IMR-90 (cell line): ENCODE results near the gene STAT3. TPM values are rescaled to one million over a fixed set of nuclear protein-coding genes. Genes with fewer than 3 reads are reported as not detected.

Source experiments
- ATAC-seq: fragments of 200-7000 bp; cut with Tn5 transposase; 2 replicates; pipeline ENCODE4 v1.9.1; 2020; ENCODE audit warnings: low read depth, mild to moderate bottlenecking, moderate library complexity
- BruUV-seq: library from RNA; stranded (reverse); fragments of 400-500 nt; replicated peaks from 2 replicates; lab custom pipeline; 2021; lab: Mats Ljungman, UMichigan
- CTCF ChIA-PET: fragments of 300-600 bp; formaldehyde crosslinking; extraction: SDS; loops from one replicate; lab custom pipeline; 2021; ENCODE audit warnings: antibody characterized with exemption; lab: Yijun Ruan, JAX
- POLR2A ChIA-PET: fragments of 300-600 bp; sonication (Branson Sonifier 250); formaldehyde crosslinking; loops from one replicate; lab custom pipeline; 2022; ENCODE audit warnings: antibody characterized with exemption; ENCODE audit not compliant: unreplicated experiment; lab: Charles Lee
- DNase-seq: peaks from one replicate; pipeline ENCODE4 v3.0.0; 2013
- H2AFZ ChIP-seq: replicated peaks from 2 replicates; pipeline ENCODE3; 2013; ENCODE audit warnings: low read length, mild to moderate bottlenecking; ENCODE audit not compliant: poor library complexity
- H2AK5ac ChIP-seq: 2 replicates; pipeline ENCODE4 v1.6.1; 2013; ENCODE audit warnings: low read depth, low read length, inconsistent platforms
- H2AK9ac ChIP-seq: replicated peaks from 2 replicates; pipeline ENCODE3; 2013; ENCODE audit warnings: mild to moderate bottlenecking, low read depth, low read length, moderate library complexity; ENCODE audit not compliant: poor library complexity
- H2BK120ac ChIP-seq: 2 replicates; pipeline ENCODE4 v1.6.1; 2013; ENCODE audit warnings: low read depth, low read length, inconsistent platforms
- H2BK15ac ChIP-seq: 3 replicates; pipeline ENCODE4 v1.6.1; 2013; ENCODE audit warnings: low read depth, low read length, inconsistent platforms
- H2BK20ac ChIP-seq: 2 replicates; pipeline ENCODE4 v1.6.1; 2013; ENCODE audit warnings: low read depth, mild to moderate bottlenecking, inconsistent platforms, low read length, moderate library complexity
- H2BK5ac ChIP-seq: 2 replicates; pipeline ENCODE4 v1.6.1; 2013; ENCODE audit warnings: mild to moderate bottlenecking, low read depth, low read length, inconsistent platforms; ENCODE audit not compliant: poor library complexity, severe bottlenecking
- H3K14ac ChIP-seq: replicated peaks from 2 replicates; pipeline ENCODE4 v1.6.1; 2013; ENCODE audit warnings: low read depth, low read length, inconsistent platforms
- H3K18ac ChIP-seq: 2 replicates; pipeline ENCODE4 v1.6.1; 2013; ENCODE audit warnings: low read depth, low read length, control low read depth
- H3K23ac ChIP-seq: 2 replicates; pipeline ENCODE4 v1.6.1; 2013; ENCODE audit warnings: low read depth, low read length, inconsistent platforms
- H3K27ac ChIP-seq: 2 replicates; pipeline ENCODE4 v1.5.1; 2013; ENCODE audit warnings: mild to moderate bottlenecking, control low read depth, low read length; ENCODE audit not compliant: insufficient read depth
- H3K27me3 ChIP-seq: 2 replicates; pipeline ENCODE4 v1.6.1; 2013; ENCODE audit warnings: low read length; ENCODE audit not compliant: control insufficient read depth, insufficient read depth
- H3K36me3 ChIP-seq: 2 replicates; pipeline ENCODE4 v1.6.1; 2013; ENCODE audit warnings: low read length, mixed read lengths; ENCODE audit not compliant: control insufficient read depth, insufficient read depth
- H3K4ac ChIP-seq: 2 replicates; pipeline ENCODE4 v1.6.1; 2013; ENCODE audit warnings: low read depth, low read length, inconsistent platforms
- H3K4me1 ChIP-seq: 2 replicates; pipeline ENCODE4 v1.6.1; 2013; ENCODE audit warnings: low read length, mixed read lengths; ENCODE audit not compliant: control insufficient read depth, insufficient read depth
- H3K4me2 ChIP-seq: 2 replicates; pipeline ENCODE4 v1.6.1; 2013; ENCODE audit warnings: low read depth, mild to moderate bottlenecking, control low read depth, low read length, moderate library complexity
- H3K4me3 ChIP-seq: 2 replicates; pipeline ENCODE4 v1.5.1; 2013; ENCODE audit warnings: low read depth, mild to moderate bottlenecking, control low read depth, low read length, moderate library complexity; ENCODE audit not compliant: insufficient read depth
- H3K56ac ChIP-seq: 2 replicates; pipeline ENCODE4 v1.6.1; 2013; ENCODE audit warnings: low read length, inconsistent platforms; ENCODE audit not compliant: insufficient read depth; ENCODE audit errors: extremely low read depth
- H3K79me1 ChIP-seq, 2 experiments: 2 replicates each; pipeline ENCODE4 v1.6.1; 2013; ENCODE audit warnings: low read length in 2 of 2, inconsistent platforms in 1 of 2, low read depth in 1 of 2
- H3K9ac ChIP-seq: 2 replicates; pipeline ENCODE4 v1.6.1; 2013; ENCODE audit warnings: low read depth, low read length, control low read depth
- H3K9me1 ChIP-seq: 2 replicates; pipeline ENCODE4 v1.6.1; 2013; ENCODE audit warnings: low read length, inconsistent platforms; ENCODE audit not compliant: insufficient read depth
- H3K9me3 ChIP-seq: 2 replicates; pipeline ENCODE4 v1.6.1; 2013; ENCODE audit warnings: low read length; ENCODE audit not compliant: control insufficient read depth, insufficient read depth
- H4K20me1 ChIP-seq: 2 replicates; pipeline ENCODE4 v1.6.1; 2013; ENCODE audit warnings: low read length, inconsistent platforms; ENCODE audit not compliant: insufficient read depth
- H4K5ac ChIP-seq: 2 replicates; pipeline ENCODE4 v1.6.1; 2013; ENCODE audit warnings: mild to moderate bottlenecking, low read depth, low read length, control low read depth
- H4K8ac ChIP-seq, 2 experiments: 2 replicates each; pipeline ENCODE4 v1.6.1; 2013; ENCODE audit warnings: low read depth in 2 of 2, low read length in 2 of 2, control low read depth in 1 of 2, inconsistent platforms in 1 of 2
- H4K91ac ChIP-seq: 2 replicates; pipeline ENCODE4 v1.6.1; 2013; ENCODE audit warnings: low read depth, low read length, inconsistent platforms; ENCODE audit not compliant: insufficient read depth
- BHLHE40 ChIP-seq: fragments of 150-350 bp; IDR thresholded peaks from 2 replicates; pipeline ENCODE4 v1.6.1; 2016; ENCODE audit warnings: mild to moderate bottlenecking, low read depth, low read length
- CEBPB ChIP-seq: IDR thresholded peaks from 2 replicates; pipeline ENCODE4 v1.6.1; 2012; ENCODE audit warnings: low read depth, low read length, improper control_type of control experiment
- CHD1 ChIP-seq: IDR thresholded peaks from 2 replicates; pipeline ENCODE4 v1.6.1; 2012; ENCODE audit warnings: low read depth, low read length, improper control_type of control experiment
- FOS ChIP-seq: fragments of 150-350 bp; IDR thresholded peaks from 2 replicates; pipeline ENCODE4 v1.6.1; 2016; ENCODE audit warnings: low read depth, low read length
- MAFK ChIP-seq: IDR thresholded peaks from 2 replicates; pipeline ENCODE4 v1.6.1; 2012; ENCODE audit warnings: low read depth, low read length, improper control_type of control experiment
- MAZ ChIP-seq: IDR thresholded peaks from 2 replicates; pipeline ENCODE4 v1.6.1; 2012; ENCODE audit warnings: low read depth, mild to moderate bottlenecking, low read length, improper control_type of control experiment, moderate library complexity, borderline replicate concordance
- MXI1 ChIP-seq: IDR thresholded peaks from 2 replicates; pipeline ENCODE4 v1.6.1; 2012; ENCODE audit warnings: low read depth, mild to moderate bottlenecking, low read length, moderate library complexity, borderline replicate concordance
- NFE2L2 ChIP-seq: fragments of 150-350 bp; IDR thresholded peaks from 2 replicates; pipeline ENCODE4 v1.6.1; 2016; ENCODE audit warnings: low read depth, mild to moderate bottlenecking, low read length
- POLR2A ChIP-seq: IDR thresholded peaks from 2 replicates; pipeline ENCODE4 v1.6.1; 2012; ENCODE audit warnings: mild to moderate bottlenecking, low read depth, low read length
- RAD21 ChIP-seq: IDR thresholded peaks from 2 replicates; pipeline ENCODE4 v1.6.1; 2012; ENCODE audit warnings: low read length, improper control_type of control experiment
- RCOR1 ChIP-seq: IDR thresholded peaks from 2 replicates; pipeline ENCODE4 v1.6.1; 2012; ENCODE audit warnings: mild to moderate bottlenecking, low read length, improper control_type of control experiment; ENCODE audit not compliant: insufficient replicate concordance
- RFX5 ChIP-seq: IDR thresholded peaks from 2 replicates; pipeline ENCODE4 v1.8.0; 2012; ENCODE audit warnings: low read depth, mild to moderate bottlenecking, low read length, moderate library complexity
- SMC3 ChIP-seq: fragments of 150-350 bp; IDR thresholded peaks from 2 replicates; pipeline ENCODE4 v1.6.1; 2016; ENCODE audit warnings: low read depth, mild to moderate bottlenecking, antibody characterized with exemption, low read length, moderate library complexity
- USF2 ChIP-seq: fragments of 150-350 bp; IDR thresholded peaks from 2 replicates; pipeline ENCODE4 v1.6.1; 2017; ENCODE audit warnings: mild to moderate bottlenecking, antibody characterized with exemption, low read length, low read depth
- WGBS, 2 experiments: methylation state at CpG; one replicate each; pipeline versions ENCODE4 v1.1.5 to v1.1.7; 2013; ENCODE audit warnings: missing lambda C conversion rate in 2 of 2; ENCODE audit not compliant: insufficient read length in 1 of 2; ENCODE audit errors: extremely low coverage in 2 of 2; 5-methylcytosine and 5-hydroxymethylcytosine counted together
- dilution Hi-C: fragments of 300-500 bp; cut with HindIII; formaldehyde crosslinking; loops from one replicate; pipeline ENCODE4 v1.14.3; 2018; ENCODE audit warnings: low sequenced_read_pairs; ENCODE audit not compliant: unreplicated experiment
- in situ Hi-C: fragments of 300-500 bp; cut with MboI; formaldehyde crosslinking; loops from 3 replicates; pipeline ENCODE4 v1.14.3; 2019; ENCODE audit warnings: low sequenced_read_pairs, inconsistent platforms, mixed read lengths
- intact Hi-C: fragments of 100-400 bp; cut with micrococcal nuclease; formaldehyde crosslinking; loops from 2 replicates; pipeline ENCODE4 v1.10.0; 2022
- polyA plus RNA-seq, 3 experiments: library from polyadenylated mRNA; depleted of rRNA; stranded (reverse); fragments of >200 nt; gene quantifications; 2 replicates each; pipeline ENCODE4 v1.2.3, GENCODE V29; 2012; ENCODE audit warnings: low replicate concordance in 1 of 3
- total RNA-seq: library from RNA; depleted of rRNA; stranded (reverse); fragments of >200 nt; gene quantifications from 2 replicates; pipeline ENCODE4 v1.2.3, GENCODE V29; 2012
- TF ChIP-seq, protein P1 (sequence below): conservative IDR thresholded peaks from 2 replicates; pipeline ENCODE4 v1.5.1; 2012; ENCODE audit warnings: mild to moderate bottlenecking, low read depth, low read length, improper control_type of control experiment
- TF ChIP-seq, protein P2 (sequence below): fragments of 150-350 bp; IDR thresholded peaks from 2 replicates; pipeline ENCODE4 v1.6.1; 2016; ENCODE audit warnings: low read depth, mild to moderate bottlenecking, low read length, moderate library complexity, borderline replicate concordance

The STAT3 gene
- total and polyA plus RNA-seq, 2 of the 4 experiments (the other 2 are of a cell fraction), result 47.2 to 66.3 TPM

GRCh38 chr17:42410319-42410685 lies 22.1 kb upstream of the STAT3 start:
- TF ChIP-seq FOS (no peak), USF2 (no peak), RCOR1 (no peak), NFE2L2 (no peak), MAFK (no peak), MAZ (no peak), MXI1 (no peak), CEBPB (no peak), RAD21 (no peak), POLR2A (no peak), CHD1 (no peak), SMC3 (no peak), RFX5 (no peak), BHLHE40 (no peak)
- TF ChIP-seq, protein P1, sequence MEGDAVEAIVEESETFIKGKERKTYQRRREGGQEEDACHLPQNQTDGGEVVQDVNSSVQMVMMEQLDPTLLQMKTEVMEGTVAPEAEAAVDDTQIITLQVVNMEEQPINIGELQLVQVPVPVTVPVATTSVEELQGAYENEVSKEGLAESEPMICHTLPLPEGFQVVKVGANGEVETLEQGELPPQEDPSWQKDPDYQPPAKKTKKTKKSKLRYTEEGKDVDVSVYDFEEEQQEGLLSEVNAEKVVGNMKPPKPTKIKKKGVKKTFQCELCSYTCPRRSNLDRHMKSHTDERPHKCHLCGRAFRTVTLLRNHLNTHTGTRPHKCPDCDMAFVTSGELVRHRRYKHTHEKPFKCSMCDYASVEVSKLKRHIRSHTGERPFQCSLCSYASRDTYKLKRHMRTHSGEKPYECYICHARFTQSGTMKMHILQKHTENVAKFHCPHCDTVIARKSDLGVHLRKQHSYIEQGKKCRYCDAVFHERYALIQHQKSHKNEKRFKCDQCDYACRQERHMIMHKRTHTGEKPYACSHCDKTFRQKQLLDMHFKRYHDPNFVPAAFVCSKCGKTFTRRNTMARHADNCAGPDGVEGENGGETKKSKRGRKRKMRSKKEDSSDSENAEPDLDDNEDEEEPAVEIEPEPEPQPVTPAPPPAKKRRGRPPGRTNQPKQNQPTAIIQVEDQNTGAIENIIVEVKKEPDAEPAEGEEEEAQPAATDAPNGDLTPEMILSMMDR, result no peak
- TF ChIP-seq, protein P2, sequence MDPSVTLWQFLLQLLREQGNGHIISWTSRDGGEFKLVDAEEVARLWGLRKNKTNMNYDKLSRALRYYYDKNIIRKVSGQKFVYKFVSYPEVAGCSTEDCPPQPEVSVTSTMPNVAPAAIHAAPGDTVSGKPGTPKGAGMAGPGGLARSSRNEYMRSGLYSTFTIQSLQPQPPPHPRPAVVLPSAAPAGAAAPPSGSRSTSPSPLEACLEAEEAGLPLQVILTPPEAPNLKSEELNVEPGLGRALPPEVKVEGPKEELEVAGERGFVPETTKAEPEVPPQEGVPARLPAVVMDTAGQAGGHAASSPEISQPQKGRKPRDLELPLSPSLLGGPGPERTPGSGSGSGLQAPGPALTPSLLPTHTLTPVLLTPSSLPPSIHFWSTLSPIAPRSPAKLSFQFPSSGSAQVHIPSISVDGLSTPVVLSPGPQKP, result no peak
- Histone ChIP-seq H3K4ac (no peak overlapping the region), H3K56ac (no peak overlapping the region), H3K18ac (no peak overlapping the region), H2AFZ (no peak overlapping the region), H3K4me3 (no peak overlapping the region), H2AK9ac (no peak overlapping the region), H3K36me3 (peaks cover 18% of the 10 kb centered on the region), H4K8ac (no peak overlapping the region), H3K9me3 (no peaks in the 10 kb centered on the region), H2AK5ac (no peak overlapping the region), H2BK15ac (no peak overlapping the region), H3K14ac (peak overlapping the region; percentile 32; the same call in 1 of the 2 replicates), H3K79me1 (peaks cover 0 to 63% of the 10 kb centered on the region in 2 experiments; a peak in 2 of 4 replicates), H4K5ac (no peak overlapping the region), H3K9me1 (peaks cover 36% of the 10 kb centered on the region), H4K20me1 (peaks cover 100% of the 10 kb centered on the region), H2BK120ac (no peak overlapping the region), H3K9ac (no peak overlapping the region), H3K23ac (peak overlapping the region; percentile 49; the same call in 1 of the 2 replicates), H3K4me1 (peaks cover 45% of the 10 kb centered on the region), H3K27ac (peak overlapping the region; percentile 65; the same call in 1 of the 2 replicates), H4K91ac (no peak overlapping the region), H2BK20ac (no peak overlapping the region), H2BK5ac (peak overlapping the region; percentile 39), H3K4me2 (no peak overlapping the region; the same call in 1 of the 2 replicates), H3K27me3 (no peaks in the 10 kb centered on the region)
- BruUV-seq, result no TSS peak
- CTCF ChIA-PET, result interaction anchor here (1.0 to 1.3 kb wide), 3 partner anchors 10 to 107 kb away, joined by 4 to 7 read pairs (median 4); no protein-coding TSS in a partner anchor
- ATAC-seq, result no peak
- dilution Hi-C loops, result no loop called here
- DNase-seq, result no peak
- intact Hi-C loops, result no loop called here
- POLR2A ChIA-PET, result interaction anchor here (0.5 to 1.3 kb wide), 2 partner anchors 8 to 13 kb away, joined by 4 to 5 read pairs; partner anchors contain the start of gene CAVIN1
- in situ Hi-C loops, result no loop called here
- no CpG with 5 or more reads among the region's 5 CpGs for WGBS, 2 experiments
